Measurements from ENCODE around the gene RPL35A.
"Not testable (repeated sequence)": the region's sequence is repeated elsewhere in the genome, so short reads cannot be mapped to it uniquely, and the experiment has no call there.

Gene RPL35A

DNA sequence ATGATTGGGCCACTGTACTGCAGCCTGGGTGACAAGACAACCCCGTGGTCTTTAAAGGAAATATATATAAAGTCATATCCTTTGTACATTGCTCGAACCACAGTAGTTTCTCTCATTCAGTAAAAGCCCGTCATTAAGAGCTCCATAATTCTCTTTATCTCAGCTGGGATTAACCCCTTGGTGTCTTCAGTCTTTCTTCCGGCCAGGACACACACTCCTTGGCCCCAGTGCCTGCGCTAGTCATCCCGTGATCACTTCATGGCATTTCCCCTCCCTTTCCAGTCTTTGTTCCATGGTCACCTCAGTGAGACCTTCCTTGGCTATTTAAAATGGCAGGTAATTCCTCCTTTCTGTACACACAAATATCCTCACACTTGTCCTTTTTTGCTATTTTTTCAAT lies 3.3 kb downstream of the RPL35A start:
- peaks cover 48% of the 10 kb centered on the region for H3K4me1 ChIP-seq (ENCODE audit: control insufficient read depth, insufficient read depth, low read length, unreplicated experiment)
- peak overlapping the region; percentile 13 for H3K4me3 ChIP-seq (ENCODE audit: low read depth, low read length)
- no peaks in the 10 kb centered on the region for H3K27me3 ChIP-seq (ENCODE audit: insufficient read depth, low read length)
- peaks cover 53% of the 10 kb centered on the region for H3K36me3 ChIP-seq (ENCODE audit: insufficient read depth, low read length)
- peaks cover 49% of the 10 kb centered on the region for H3K79me2 ChIP-seq (ENCODE audit: control insufficient read depth, insufficient read depth, low read length, unreplicated experiment)
- no peak overlapping the region for H2AFZ ChIP-seq (ENCODE audit: low read length, unreplicated experiment)
- peak overlapping the region; percentile 23 for H3K27ac ChIP-seq (ENCODE audit: low read depth, low read length)

DNA sequence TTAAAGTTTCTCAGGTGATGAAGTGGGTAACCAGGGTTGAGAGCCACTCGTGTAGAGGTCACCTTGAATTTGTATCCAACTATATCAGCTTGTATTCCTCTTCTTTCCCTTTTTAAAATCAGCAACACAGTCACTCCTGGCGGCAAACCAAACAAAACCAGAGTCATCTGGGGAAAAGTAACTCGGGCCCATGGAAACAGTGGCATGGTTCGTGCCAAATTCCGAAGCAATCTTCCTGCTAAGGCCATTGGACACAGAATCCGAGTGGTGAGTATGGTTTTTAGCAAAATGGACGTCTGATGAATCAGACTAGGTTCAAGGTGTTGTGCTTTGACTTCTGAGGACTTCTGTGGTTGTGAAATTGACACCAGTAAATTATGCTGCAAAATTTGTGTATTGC lies 3.9 kb downstream of the RPL35A start:
- Histone ChIP-seq H3K36me3 (ENCODE audit: insufficient read depth, low read length) (peaks cover 53% of the 10 kb centered on the region), H3K4me3 (ENCODE audit: low read depth, low read length) (peak overlapping the region; percentile 13; the same call in 1 of the 2 replicates), H3K79me2 (ENCODE audit: control insufficient read depth, insufficient read depth, low read length, unreplicated experiment) (peaks cover 46% of the 10 kb centered on the region), H3K27me3 (ENCODE audit: insufficient read depth, low read length) (no peaks in the 10 kb centered on the region), H3K4me1 (ENCODE audit: control insufficient read depth, insufficient read depth, low read length, unreplicated experiment) (peaks cover 50% of the 10 kb centered on the region), H2AFZ (ENCODE audit: low read length, unreplicated experiment) (no peak overlapping the region), H3K27ac (ENCODE audit: low read depth, low read length) (peak overlapping the region; percentile 23)

GRCh38 chr3:197955892-197956477 lies 6.0 kb downstream of the RPL35A start:
- Histone ChIP-seq H3K27ac (ENCODE audit: low read depth, low read length) (no peak overlapping the region), H3K79me2 (ENCODE audit: control insufficient read depth, insufficient read depth, low read length, unreplicated experiment) (peaks cover 41% of the 10 kb centered on the region), H3K36me3 (ENCODE audit: insufficient read depth, low read length) (peaks cover 48% of the 10 kb centered on the region), H3K4me3 (ENCODE audit: low read depth, low read length) (no peak overlapping the region), H3K27me3 (ENCODE audit: insufficient read depth, low read length) (no peaks in the 10 kb centered on the region), H3K4me1 (ENCODE audit: control insufficient read depth, insufficient read depth, low read length, unreplicated experiment) (peaks cover 46% of the 10 kb centered on the region), H2AFZ (ENCODE audit: low read length, unreplicated experiment) (no peak overlapping the region)

- Histone ChIP-seq H3K79me2 (ENCODE audit: control insufficient read depth, insufficient read depth, low read length, unreplicated experiment) (peaks cover 37% of the 10 kb centered on the region), H3K27me3 (ENCODE audit: insufficient read depth, low read length) (no peaks in the 10 kb centered on the region), H2AFZ (ENCODE audit: low read length, unreplicated experiment) (no peak overlapping the region), H3K4me1 (ENCODE audit: control insufficient read depth, insufficient read depth, low read length, unreplicated experiment) (peaks cover 51% of the 10 kb centered on the region), H3K4me3 (ENCODE audit: low read depth, low read length) (no peak overlapping the region), H3K36me3 (ENCODE audit: insufficient read depth, low read length) (peaks cover 42% of the 10 kb centered on the region), H3K27ac (ENCODE audit: low read depth, low read length) (peak overlapping the region; percentile 60)
Measured at GRCh38 chr3:197956626-197956988, 6.6 kb downstream of the RPL35A start.

DNA sequence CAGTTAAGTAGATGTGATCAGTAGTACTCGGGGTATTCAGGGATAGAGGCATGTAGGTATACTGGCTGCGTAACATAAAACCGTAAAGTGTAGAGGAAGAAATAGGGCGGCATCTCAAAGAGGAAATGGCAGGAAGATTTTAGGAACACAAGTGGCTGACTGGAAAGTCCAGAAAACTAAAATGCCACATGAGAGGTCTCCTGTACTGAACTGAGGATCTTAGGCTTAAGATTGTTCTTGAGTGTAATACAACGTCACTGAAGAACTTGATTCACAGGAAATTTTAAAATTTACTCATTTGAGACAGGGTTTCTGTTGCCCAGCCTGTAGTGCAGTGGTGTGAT lies 7.8 kb downstream of the RPL35A start:
- no peak overlapping the region for H2AFZ ChIP-seq (ENCODE audit: low read length, unreplicated experiment)
- peaks cover 27% of the 10 kb centered on the region for H3K79me2 ChIP-seq (ENCODE audit: control insufficient read depth, insufficient read depth, low read length, unreplicated experiment)
- H3K36me3 ChIP-seq (ENCODE audit: insufficient read depth, low read length): peaks cover 32% of the 10 kb centered on the region
- H3K4me1 ChIP-seq (ENCODE audit: control insufficient read depth, insufficient read depth, low read length, unreplicated experiment): peaks cover 44% of the 10 kb centered on the region
- no peak overlapping the region for H3K4me3 ChIP-seq (ENCODE audit: low read depth, low read length)
- no peaks in the 10 kb centered on the region for H3K27me3 ChIP-seq (ENCODE audit: insufficient read depth, low read length)
- H3K27ac ChIP-seq (ENCODE audit: low read depth, low read length): peak overlapping the region; percentile 60

DNA sequence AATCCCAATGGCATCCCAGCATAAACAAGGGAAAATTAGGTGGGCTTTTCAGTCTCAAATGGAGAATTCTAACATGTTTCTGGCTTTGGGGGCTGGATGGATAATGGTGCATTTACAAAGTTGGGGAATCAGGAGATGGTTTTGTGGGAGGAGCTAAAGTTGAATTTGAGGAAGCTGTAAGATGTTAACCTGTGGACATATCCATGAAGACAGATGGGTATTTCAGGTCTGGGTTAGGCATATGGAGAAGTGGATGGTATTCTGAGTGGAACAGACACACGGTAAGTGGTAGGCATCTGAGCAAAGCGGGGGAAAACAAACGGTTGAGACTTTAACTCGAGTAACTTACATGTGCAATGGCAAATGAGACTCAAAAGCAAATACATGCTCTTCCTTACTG lies 8.4 kb downstream of the RPL35A start:
- H2AFZ ChIP-seq (ENCODE audit: low read length, unreplicated experiment): no peak overlapping the region
- H3K27me3 ChIP-seq (ENCODE audit: insufficient read depth, low read length): no peaks in the 10 kb centered on the region
- H3K36me3 ChIP-seq (ENCODE audit: insufficient read depth, low read length): peaks cover 28% of the 10 kb centered on the region
- H3K4me1 ChIP-seq (ENCODE audit: control insufficient read depth, insufficient read depth, low read length, unreplicated experiment): peaks cover 39% of the 10 kb centered on the region
- H3K79me2 ChIP-seq (ENCODE audit: control insufficient read depth, insufficient read depth, low read length, unreplicated experiment): peaks cover 21% of the 10 kb centered on the region
- peak overlapping the region; percentile 60; the same call in 1 of the 2 replicates for H3K27ac ChIP-seq (ENCODE audit: low read depth, low read length)
- peak overlapping the region; percentile 82; the same call in 1 of the 2 replicates for H3K4me3 ChIP-seq (ENCODE audit: low read depth, low read length)

DNA sequence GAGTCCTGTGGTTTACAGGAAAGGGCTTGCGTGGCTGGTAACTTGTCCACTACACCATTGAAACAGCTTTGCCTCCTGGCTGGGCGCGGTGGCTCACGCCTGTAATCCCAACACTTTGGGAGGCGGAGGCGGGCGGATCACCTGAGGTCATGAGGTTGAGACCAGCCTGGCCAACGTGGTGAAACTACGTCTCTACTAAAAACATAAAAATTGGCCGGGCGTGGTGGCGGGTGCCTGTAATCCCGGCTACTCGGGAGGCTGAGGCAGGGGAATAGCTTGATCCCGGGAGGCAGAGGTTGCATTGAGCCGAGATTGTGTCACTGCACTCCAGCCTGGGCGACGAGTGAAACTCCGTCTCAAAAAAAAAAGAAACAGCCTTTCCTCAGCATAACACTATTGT lies 8.9 kb downstream of the RPL35A start:
- peaks cover 16% of the 10 kb centered on the region for H3K79me2 ChIP-seq (ENCODE audit: control insufficient read depth, insufficient read depth, low read length, unreplicated experiment)
- H3K4me3 ChIP-seq (ENCODE audit: low read depth, low read length): peak overlapping the region; percentile 82
- H3K27me3 ChIP-seq (ENCODE audit: insufficient read depth, low read length); H2AFZ ChIP-seq (ENCODE audit: low read length, unreplicated experiment): not testable (repeated sequence)
- H3K4me1 ChIP-seq (ENCODE audit: control insufficient read depth, insufficient read depth, low read length, unreplicated experiment): peaks cover 34% of the 10 kb centered on the region
- 0 out of 2 replicates have a peak overlapping the region, but pooled peaks have one; percentile 72 for H3K27ac ChIP-seq (ENCODE audit: low read depth, low read length)
- peaks cover 23% of the 10 kb centered on the region for H3K36me3 ChIP-seq (ENCODE audit: insufficient read depth, low read length)

GRCh38 chr3:197959500-197959890 lies 9.5 kb downstream of the RPL35A start:
- Histone ChIP-seq H3K36me3 (ENCODE audit: insufficient read depth, low read length) (peaks cover 16% of the 10 kb centered on the region), H3K4me3 (ENCODE audit: low read depth, low read length) (peak overlapping the region; percentile 82), H3K79me2 (ENCODE audit: control insufficient read depth, insufficient read depth, low read length, unreplicated experiment) (peaks cover 13% of the 10 kb centered on the region), H2AFZ (ENCODE audit: low read length, unreplicated experiment) (peak overlapping the region; percentile 41), H3K4me1 (ENCODE audit: control insufficient read depth, insufficient read depth, low read length, unreplicated experiment) (peaks cover 29% of the 10 kb centered on the region), H3K27me3 (ENCODE audit: insufficient read depth, low read length) (no peaks in the 10 kb centered on the region), H3K27ac (ENCODE audit: low read depth, low read length) (peak overlapping the region; percentile 72)

GRCh38 chr3:197959891-197960693 lies 10.1 kb downstream of the RPL35A start, which contains the start of gene LMLN:
LMLN (plus strand) TSS chr3:197960217; CDS start chr3:197960246, 29 bp downstream.
- Histone ChIP-seq H3K27me3 (ENCODE audit: insufficient read depth, low read length) (no peaks in the 10 kb centered on the region), H3K79me2 (ENCODE audit: control insufficient read depth, insufficient read depth, low read length, unreplicated experiment) (peaks cover 9% of the 10 kb centered on the region), H3K4me1 (ENCODE audit: control insufficient read depth, insufficient read depth, low read length, unreplicated experiment) (peaks cover 29% of the 10 kb centered on the region), H3K27ac (ENCODE audit: low read depth, low read length) (peak within 1 kb of the TSS; percentile 72), H3K4me3 (ENCODE audit: low read depth, low read length) (peak within 1 kb of the TSS; percentile 82), H3K36me3 (ENCODE audit: insufficient read depth, low read length) (peaks cover 10% of the 10 kb centered on the region), H2AFZ (ENCODE audit: low read length, unreplicated experiment) (peak within 1 kb of the TSS; percentile 81)

- Histone ChIP-seq H3K4me3 (ENCODE audit: low read depth, low read length) (peak overlapping the region; percentile 82), H3K27ac (ENCODE audit: low read depth, low read length) (peak overlapping the region; percentile 61), H3K36me3 (ENCODE audit: insufficient read depth, low read length) (peaks cover 4% of the 10 kb centered on the region; the same call in 1 of the 2 replicates), H3K79me2 (ENCODE audit: control insufficient read depth, insufficient read depth, low read length, unreplicated experiment) (peaks cover 9% of the 10 kb centered on the region), H3K27me3 (ENCODE audit: insufficient read depth, low read length) (no peaks in the 10 kb centered on the region), H3K4me1 (ENCODE audit: control insufficient read depth, insufficient read depth, low read length, unreplicated experiment) (peaks cover 29% of the 10 kb centered on the region), H2AFZ (ENCODE audit: low read length, unreplicated experiment) (peak overlapping the region; percentile 81)
Measured at GRCh38 chr3:197960694-197961581, 10.9 kb downstream of the RPL35A start.

Measured in ACC112 (cell line).